ENCODE data around the gene LIMA1. TPM values are rescaled to one million over a fixed set of nuclear protein-coding genes. Genes with fewer than 3 reads are reported as not detected.
A peak's percentile ranks its signal among the peaks of the same experiment; 100 is the strongest.

The LIMA1 gene
- total RNA-seq, 6 donors from 2014 or later = 55.2 to 126 (median 68.8) TPM

GRCh38 chr12:50230217-50230616 is 53.1 kb downstream of the LIMA1 start:
- Histone ChIP-seq H3K36me3 (peaks cover 0 to 15% (median 0%) of the 10 kb centered on the region in 4 donors), H3K4me1 (peaks cover 0 to 18% (median 0%) of the 10 kb centered on the region in 4 donors), H3K27me3 (no peaks in the 10 kb centered on the region), H3K4me3 (no peak overlapping the region), H3K27ac (no peak overlapping the region), H3K9me3 (no peaks in the 10 kb centered on the region)
- 94 to 96% methylated on average over 6 of the region's 6 CpGs for WGBS, 2 donors
- DNase-seq = no peak
- ATAC-seq (ENCODE audit: low FRiP score in 2 of 2) = no peak
- TF ChIP-seq EP300 (IDR thresholded peaks at IDR 0.05) (no peak), POLR2A (IDR thresholded peaks at IDR 0.05) (no peak)

DNA sequence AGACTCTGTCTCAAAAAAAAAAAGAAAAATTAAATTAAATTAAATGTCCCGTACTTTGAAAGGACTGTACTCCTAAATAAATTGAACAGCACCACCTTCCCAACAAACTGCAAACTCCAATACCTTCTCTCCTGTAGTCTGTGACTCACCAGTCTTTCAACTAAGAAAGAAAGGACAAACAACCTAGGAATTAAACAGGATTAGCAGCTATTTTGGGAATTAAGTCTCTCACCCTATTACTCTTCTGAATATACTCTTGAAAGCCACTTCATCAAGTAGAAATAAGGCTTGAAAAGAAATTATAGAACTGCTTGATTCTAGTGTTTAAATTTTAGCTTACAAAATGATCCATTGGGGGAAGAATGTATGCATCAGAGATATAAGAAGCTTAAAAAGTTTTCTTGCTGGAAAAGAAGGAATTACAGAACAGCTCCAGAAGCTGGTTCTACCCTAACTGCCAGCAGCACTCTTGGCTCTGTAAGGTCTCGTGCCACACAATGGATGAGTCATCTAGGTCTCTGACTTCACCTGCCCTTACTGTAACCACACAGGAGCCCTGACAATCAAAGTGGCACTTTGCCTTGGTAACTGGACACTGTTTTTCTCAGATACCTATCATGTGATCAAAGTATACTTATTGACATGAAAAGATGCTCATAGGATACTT is 59.2 kb downstream of the LIMA1 start:
- Histone ChIP-seq H3K4me1 (peaks cover 10 to 21% (median 20%) of the 10 kb centered on the region in 4 donors), H3K27ac (peak overlapping the region in 3 of 4 donors; percentile 19 to 72 (median 69)), H3K27me3 (no peaks in the 10 kb centered on the region), H3K9me3 (no peaks in the 10 kb centered on the region), H3K36me3 (peaks cover 0 to 5% (median 0%) of the 10 kb centered on the region in 4 donors), H3K4me3 (no peak overlapping the region)
- ATAC-seq (ENCODE audit: low FRiP score in 2 of 2) (peak in 1 of 2 donors; percentile 86), DNase-seq (peak in 1 of 2 donors; percentile 81)
- WGBS, 2 donors = 64 to 68% methylated on average over 2 of the region's 2 CpGs
- no peak for TF ChIP-seq POLR2A (IDR thresholded peaks at IDR 0.05)
- TF ChIP-seq POLR2AphosphoS5 (IDR thresholded peaks at IDR 0.05) = no peak
- no peak for TF ChIP-seq EP300 (IDR thresholded peaks at IDR 0.05)
- TF ChIP-seq, protein P1, sequence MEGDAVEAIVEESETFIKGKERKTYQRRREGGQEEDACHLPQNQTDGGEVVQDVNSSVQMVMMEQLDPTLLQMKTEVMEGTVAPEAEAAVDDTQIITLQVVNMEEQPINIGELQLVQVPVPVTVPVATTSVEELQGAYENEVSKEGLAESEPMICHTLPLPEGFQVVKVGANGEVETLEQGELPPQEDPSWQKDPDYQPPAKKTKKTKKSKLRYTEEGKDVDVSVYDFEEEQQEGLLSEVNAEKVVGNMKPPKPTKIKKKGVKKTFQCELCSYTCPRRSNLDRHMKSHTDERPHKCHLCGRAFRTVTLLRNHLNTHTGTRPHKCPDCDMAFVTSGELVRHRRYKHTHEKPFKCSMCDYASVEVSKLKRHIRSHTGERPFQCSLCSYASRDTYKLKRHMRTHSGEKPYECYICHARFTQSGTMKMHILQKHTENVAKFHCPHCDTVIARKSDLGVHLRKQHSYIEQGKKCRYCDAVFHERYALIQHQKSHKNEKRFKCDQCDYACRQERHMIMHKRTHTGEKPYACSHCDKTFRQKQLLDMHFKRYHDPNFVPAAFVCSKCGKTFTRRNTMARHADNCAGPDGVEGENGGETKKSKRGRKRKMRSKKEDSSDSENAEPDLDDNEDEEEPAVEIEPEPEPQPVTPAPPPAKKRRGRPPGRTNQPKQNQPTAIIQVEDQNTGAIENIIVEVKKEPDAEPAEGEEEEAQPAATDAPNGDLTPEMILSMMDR (IDR thresholded peaks at IDR 0.05) = no peak

DNA sequence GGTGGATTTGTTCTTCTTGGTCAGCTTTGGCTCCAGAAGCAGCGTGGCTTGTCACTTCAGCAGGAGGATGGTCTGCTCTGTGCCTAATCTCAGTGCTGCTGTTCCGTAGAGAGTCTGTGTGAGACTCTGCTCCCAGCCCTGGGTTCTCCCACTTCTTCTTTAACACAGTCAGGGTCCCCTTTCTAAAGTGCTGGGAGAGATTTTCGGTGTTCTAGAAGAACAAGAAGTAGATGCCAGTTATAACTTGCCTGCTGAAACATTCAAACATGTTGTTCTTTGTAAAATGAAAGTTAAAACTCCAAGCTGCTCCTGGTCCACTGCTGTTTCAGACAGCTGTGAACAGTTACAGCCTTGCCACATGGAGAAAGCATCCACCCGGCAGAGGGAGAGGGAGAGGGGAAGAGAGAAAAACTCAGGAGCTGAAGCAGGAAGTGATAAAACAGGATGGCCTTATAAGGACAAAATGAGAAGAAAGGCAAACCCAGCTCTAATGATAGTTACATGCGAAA is 61.0 kb downstream of the LIMA1 start:
- Histone ChIP-seq H3K4me3 (peak overlapping the region in 3 of 4 donors; percentile 31 to 44 (median 43)), H3K4me1 (peaks cover 10 to 21% (median 20%) of the 10 kb centered on the region in 4 donors), H3K27me3 (no peaks in the 10 kb centered on the region), H3K27ac (peak overlapping the region; percentile 66 to 82 (median 76)), H3K36me3 (peaks cover 0 to 8% (median 0%) of the 10 kb centered on the region in 4 donors), H3K9me3 (no peaks in the 10 kb centered on the region)
- no peak for TF ChIP-seq EP300 (IDR thresholded peaks at IDR 0.05)
- peak in 1 of 4 donors; percentile 25 for TF ChIP-seq POLR2A (IDR thresholded peaks at IDR 0.05)
- TF ChIP-seq, protein P1 (IDR thresholded peaks at IDR 0.05) = peak in 2 of 6 experiments; percentile 5 to 9
- peak in 1 of 2 donors; percentile 53 for TF ChIP-seq POLR2AphosphoS5 (IDR thresholded peaks at IDR 0.05)
- DNase-seq = peak in 1 of 2 donors; percentile 33
- WGBS, 2 donors = 35 to 57% methylated on average over 5 of the region's 5 CpGs
- peak; percentile 64 to 92 for ATAC-seq (ENCODE audit: low FRiP score in 2 of 2)

DNA sequence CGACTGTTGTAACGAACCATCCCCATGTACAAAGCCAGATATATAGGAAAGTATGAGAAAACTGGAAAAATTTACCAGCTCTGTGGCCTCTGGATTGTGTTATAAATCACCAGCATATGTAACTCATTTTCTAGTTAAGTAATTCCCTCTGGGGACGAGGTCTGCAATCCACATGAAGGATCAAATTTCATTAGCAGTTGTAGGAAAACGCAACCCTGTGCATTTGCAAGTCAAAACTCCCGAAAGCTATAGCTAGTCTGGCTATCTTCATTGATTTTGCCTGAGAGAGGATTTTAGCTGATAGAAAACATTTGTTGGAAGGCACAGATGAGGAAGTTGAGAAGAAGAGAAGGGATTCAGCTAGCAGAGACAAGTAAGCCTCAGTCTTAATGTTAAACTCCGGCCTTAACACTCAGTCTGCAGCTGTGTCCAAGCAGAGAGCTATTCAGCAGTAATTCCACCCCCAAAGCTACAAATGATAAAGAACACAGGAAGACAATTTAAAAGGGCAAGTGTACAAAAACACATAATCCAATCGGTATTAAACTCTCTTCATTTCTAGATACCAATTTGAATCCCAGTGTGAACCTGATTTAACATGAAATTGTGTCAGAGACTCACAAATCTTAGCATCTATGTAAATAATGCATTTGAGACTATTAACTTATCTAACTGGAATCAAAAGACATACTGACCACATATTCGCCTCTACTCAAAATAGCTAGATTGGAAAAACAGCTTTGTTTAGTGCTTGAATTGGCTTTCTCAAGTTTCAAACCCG is 61.9 kb downstream of the LIMA1 start:
- H3K27ac ChIP-seq = peak overlapping the region; percentile 66 to 82 (median 76)
- no peak for DNase-seq
- H3K27me3 ChIP-seq = no peaks in the 10 kb centered on the region
- no peak for TF ChIP-seq POLR2A (IDR thresholded peaks at IDR 0.05)
- TF ChIP-seq POLR2AphosphoS5 (IDR thresholded peaks at IDR 0.05) = no peak
- no peak for TF ChIP-seq EP300 (IDR thresholded peaks at IDR 0.05)
- TF ChIP-seq, protein P1 (IDR thresholded peaks at IDR 0.05) = no peak
- no peaks in the 10 kb centered on the region for H3K9me3 ChIP-seq
- WGBS, 2 donors = 41 to 45% methylated on average over 9 of the region's 9 CpGs
- H3K36me3 ChIP-seq = peaks cover 0 to 8% (median 0%) of the 10 kb centered on the region in 4 donors
- H3K4me3 ChIP-seq = peak overlapping the region in 3 of 4 donors; percentile 31 to 44 (median 43)
- ATAC-seq (ENCODE audit: low FRiP score in 2 of 2) = peak in 1 of 2 donors; percentile 83
- H3K4me1 ChIP-seq = peaks cover 10 to 21% (median 20%) of the 10 kb centered on the region in 4 donors
